OCI-LY7 (cell line): ENCODE data around the gene RP9. TPM values are rescaled to one million over a fixed set of nuclear protein-coding genes. Genes with fewer than 3 reads are reported as not detected.

ENCODE experiments used
- BruUV-seq: library from RNA; stranded (reverse); fragments of 400-500 nt; replicated peaks from 2 replicates; lab custom pipeline; 2021; lab: Mats Ljungman, UMichigan
- CTCF ChIA-PET: fragments of 300-600 bp; sonication (Branson Sonifier 250); formaldehyde crosslinking; loops from one replicate; lab custom pipeline; 2022; ENCODE audit warnings: antibody characterized with exemption; ENCODE audit not compliant: unreplicated experiment; lab: Charles Lee
- POLR2A ChIA-PET: fragments of 300-600 bp; sonication (Branson Sonifier 250); formaldehyde crosslinking; loops from one replicate; lab custom pipeline; 2022; ENCODE audit warnings: antibody characterized with exemption; lab: Charles Lee
- DNase-seq: peaks from one replicate; pipeline ENCODE4 v3.0.0-alpha.2; 2015; ENCODE audit warnings: low spot score
- H2AFZ ChIP-seq: fragments of 200-600 bp; sonication (generic), shearing (Covaris generic); 2 replicates; pipeline ENCODE4 v1.6.1; 2014; ENCODE audit warnings: mild to moderate bottlenecking, antibody characterized with exemption, low read length, moderate library complexity
- H3K27ac ChIP-seq: fragments of 200-600 bp; sonication (generic); 2 replicates; pipeline ENCODE4 v1.5.1; 2014; ENCODE audit warnings: mixed run types, low read depth, mild to moderate bottlenecking, moderate library complexity, low read length, inconsistent platforms; ENCODE audit not compliant: poor library complexity, severe bottlenecking
- H3K36me3 ChIP-seq: fragments of 200-600 bp; sonication (generic); 2 replicates; pipeline ENCODE4 v1.6.1; 2014; ENCODE audit warnings: mild to moderate bottlenecking, antibody characterized with exemption, low read length, moderate library complexity, mixed read lengths; ENCODE audit not compliant: insufficient read depth
- H3K4me1 ChIP-seq: fragments of 200-600 bp; sonication (generic); 2 replicates; pipeline ENCODE4 v1.5.1; 2014; ENCODE audit warnings: mild to moderate bottlenecking, low read length; ENCODE audit not compliant: insufficient read depth, poor library complexity, severe bottlenecking
- H3K4me2 ChIP-seq: fragments of 200-600 bp; sonication (generic); 2 replicates; pipeline ENCODE4 v1.6.1; 2014; ENCODE audit warnings: mild to moderate bottlenecking, low read length
- H3K4me3 ChIP-seq: fragments of 200-600 bp; sonication (generic); 2 replicates; pipeline ENCODE4 v1.5.1; 2014; ENCODE audit warnings: mild to moderate bottlenecking, low read depth, low read length; ENCODE audit not compliant: poor library complexity, severe bottlenecking
- H3K79me2 ChIP-seq: fragments of 200-600 bp; sonication (generic); 2 replicates; pipeline ENCODE4 v1.6.1; 2016; ENCODE audit warnings: low read depth, mild to moderate bottlenecking, low read length, moderate library complexity, mixed read lengths; ENCODE audit not compliant: insufficient read depth
- H3K9me2 ChIP-seq: fragments of 200-600 bp; sonication (generic); 2 replicates; pipeline ENCODE4 v1.6.1; 2016; ENCODE audit warnings: mild to moderate bottlenecking, low read length, mixed read lengths; ENCODE audit not compliant: insufficient read depth
- H3K9me3 ChIP-seq: fragments of 200-600 bp; sonication (generic); 2 replicates; pipeline ENCODE4 v1.6.1; 2014; ENCODE audit warnings: mild to moderate bottlenecking, mixed run types, low read length, mixed read lengths
- H4K20me1 ChIP-seq: fragments of 200-600 bp; sonication (generic); 2 replicates; pipeline ENCODE4 v1.6.1; 2014; ENCODE audit warnings: mild to moderate bottlenecking, antibody characterized with exemption, low read length, moderate library complexity, mixed read lengths; ENCODE audit not compliant: insufficient read depth
- EZH2phosphoT487 ChIP-seq: fragments of 200-600 bp; sonication (generic); IDR thresholded peaks from 2 replicates; pipeline ENCODE4 v1.6.1; 2018; ENCODE audit warnings: low read depth, borderline replicate concordance, mild to moderate bottlenecking, mixed run types, antibody characterized with exemption, low read length, moderate library complexity, mixed read lengths
- intact Hi-C: fragments of 100-400 bp; cut with micrococcal nuclease; formaldehyde crosslinking; loops from one replicate; pipeline ENCODE4 v1.10.0; 2022; ENCODE audit not compliant: unreplicated experiment
- total RNA-seq, 2 experiments: library from RNA; depleted of rRNA in 1 of 2; stranded (reverse); fragments of >200 nt in 1 of 2; shearing (Covaris generic) in 1 of 2; gene quantifications; 2 replicates each; pipeline ENCODE4 v1.2.3, GENCODE V29; 2014 to 2022
- TF ChIP-seq, protein P1 (sequence below): fragments of 200-600 bp; sonication (generic); conservative IDR thresholded peaks from 2 replicates; pipeline ENCODE4 v1.5.1; 2014; ENCODE audit warnings: mild to moderate bottlenecking, antibody characterized with exemption, low read length, moderate library complexity, mixed read lengths

RP9 gene
- total RNA-seq, 2 experiments from 2014 or later: 22.0 to 23.3 TPM

DNA sequence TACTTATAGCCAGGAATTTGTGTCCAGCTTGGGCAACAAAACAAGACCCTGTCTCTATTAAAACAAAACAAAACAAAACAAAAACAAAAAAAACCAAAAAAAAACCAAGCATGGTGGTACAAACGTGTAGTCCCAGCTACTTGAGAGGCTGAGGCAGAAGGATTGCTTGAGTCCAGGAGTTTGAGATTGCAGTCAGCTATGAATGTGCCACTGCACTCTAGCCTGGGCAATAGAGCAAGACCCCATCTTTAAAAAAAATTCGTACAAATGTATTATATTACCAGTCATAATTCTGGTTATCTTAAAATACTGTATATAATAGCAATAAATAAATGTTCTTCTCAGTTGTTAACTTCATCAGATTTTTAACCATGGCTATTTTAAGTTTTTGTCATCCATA, 17.9 kb upstream of the RP9 start:
- Histone ChIP-seq H3K4me1 (peaks cover 17% of the 10 kb centered on the region), H3K27ac (no peak overlapping the region), H4K20me1 (no peaks in the 10 kb centered on the region), H3K36me3 (no peaks in the 10 kb centered on the region), H3K9me2 (no peaks in the 10 kb centered on the region), H3K79me2 (no peaks in the 10 kb centered on the region), H2AFZ (no peak overlapping the region), H3K9me3 (no peaks in the 10 kb centered on the region), H3K4me2 (no peak overlapping the region), H3K4me3 (no peak overlapping the region)
- no peak for DNase-seq
- ChIA-PET POLR2A (interaction anchor here (0.6 kb wide), 1 partner anchor 243 kb away, joined by 3 read pairs; no protein-coding TSS in a partner anchor), CTCF (no interaction called here)
- intact Hi-C loops: no loop called here
- TF ChIP-seq, protein P1, sequence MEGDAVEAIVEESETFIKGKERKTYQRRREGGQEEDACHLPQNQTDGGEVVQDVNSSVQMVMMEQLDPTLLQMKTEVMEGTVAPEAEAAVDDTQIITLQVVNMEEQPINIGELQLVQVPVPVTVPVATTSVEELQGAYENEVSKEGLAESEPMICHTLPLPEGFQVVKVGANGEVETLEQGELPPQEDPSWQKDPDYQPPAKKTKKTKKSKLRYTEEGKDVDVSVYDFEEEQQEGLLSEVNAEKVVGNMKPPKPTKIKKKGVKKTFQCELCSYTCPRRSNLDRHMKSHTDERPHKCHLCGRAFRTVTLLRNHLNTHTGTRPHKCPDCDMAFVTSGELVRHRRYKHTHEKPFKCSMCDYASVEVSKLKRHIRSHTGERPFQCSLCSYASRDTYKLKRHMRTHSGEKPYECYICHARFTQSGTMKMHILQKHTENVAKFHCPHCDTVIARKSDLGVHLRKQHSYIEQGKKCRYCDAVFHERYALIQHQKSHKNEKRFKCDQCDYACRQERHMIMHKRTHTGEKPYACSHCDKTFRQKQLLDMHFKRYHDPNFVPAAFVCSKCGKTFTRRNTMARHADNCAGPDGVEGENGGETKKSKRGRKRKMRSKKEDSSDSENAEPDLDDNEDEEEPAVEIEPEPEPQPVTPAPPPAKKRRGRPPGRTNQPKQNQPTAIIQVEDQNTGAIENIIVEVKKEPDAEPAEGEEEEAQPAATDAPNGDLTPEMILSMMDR: no peak
- TF ChIP-seq EZH2phosphoT487: no peak
- BruUV-seq: no TSS peak

DNA sequence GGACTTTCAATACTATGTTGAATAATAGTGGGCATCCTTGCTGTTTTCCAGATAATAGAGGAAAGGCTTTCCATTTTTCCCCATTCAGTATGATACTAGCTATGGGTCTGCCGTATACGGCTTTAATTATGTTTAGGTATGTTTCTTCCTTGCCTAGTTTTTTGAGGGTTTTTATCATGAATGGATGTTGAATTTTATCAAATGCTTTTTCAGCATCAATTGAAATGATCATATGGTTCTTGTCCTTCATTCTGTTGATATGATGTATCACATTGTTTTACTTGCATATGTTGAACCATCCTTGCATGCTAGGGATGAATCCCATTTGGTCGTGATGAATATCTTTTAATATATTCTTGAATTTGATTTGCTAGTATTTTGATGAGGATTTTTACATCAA, 9.2 kb upstream of the RP9 start:
- Histone ChIP-seq H2AFZ (no peak overlapping the region), H3K9me2 (no peaks in the 10 kb centered on the region), H3K9me3 (peaks cover 13% of the 10 kb centered on the region; the same call in 1 of the 2 replicates), H3K36me3 (no peaks in the 10 kb centered on the region), H3K4me1 (no peaks in the 10 kb centered on the region), H3K4me3 (no peak overlapping the region), H3K4me2 (no peak overlapping the region), H4K20me1 (no peaks in the 10 kb centered on the region), H3K79me2 (no peaks in the 10 kb centered on the region), H3K27ac (no peak overlapping the region)
- BruUV-seq: no TSS peak
- no peak for DNase-seq
- POLR2A ChIA-PET: no interaction called here
- intact Hi-C loops: no loop called here
- CTCF ChIA-PET: no interaction called here
- TF ChIP-seq, protein P1: no peak
- no peak for TF ChIP-seq EZH2phosphoT487

- H3K27ac ChIP-seq: no peak overlapping the region
- ChIA-PET POLR2A (interaction anchor here (0.7 kb wide), 1 partner anchor 38 kb away, joined by 3 read pairs; no protein-coding TSS in a partner anchor), CTCF (no interaction called here)
- no peak overlapping the region for H2AFZ ChIP-seq
- no peak for DNase-seq
- H3K9me2 ChIP-seq: no peaks in the 10 kb centered on the region
- H3K9me3 ChIP-seq: peaks cover 13% of the 10 kb centered on the region; the same call in 1 of the 2 replicates
- TF ChIP-seq EZH2phosphoT487: no peak
- TF ChIP-seq, protein P1: no peak
- intact Hi-C loops: no loop called here
- no TSS peak for BruUV-seq
- no peak overlapping the region for H3K4me3 ChIP-seq
- H3K36me3 ChIP-seq: no peaks in the 10 kb centered on the region
- H3K4me1 ChIP-seq: peaks cover 4% of the 10 kb centered on the region
- peaks cover under 1% of the 10 kb centered on the region; the same call in 1 of the 2 replicates for H3K79me2 ChIP-seq
- H3K4me2 ChIP-seq: no peak overlapping the region
- H4K20me1 ChIP-seq: no peaks in the 10 kb centered on the region
Observed at GRCh38 chr7:33114976-33115375, 5.8 kb upstream of the RP9 start.
